Germinal center (tissue), 1 donor: ENCODE results near the gene TOM1.
"Not testable (repeated sequence)": the region's sequence is repeated elsewhere in the genome, so short reads cannot be mapped to it uniquely, and the experiment has no call there.

ENCODE experiments used
- DNase-seq: peaks from one replicate; pipeline ENCODE4 v3.0.0; 2012; ENCODE audit warnings: mixed read lengths, low spot score

The TOM1 gene

GRCh38 chr22:35375031-35375430 is 75.3 kb downstream of the TOM1 start:
- DNase-seq, result no peak

GRCh38 chr22:35375526-35375925 is 75.8 kb downstream of the TOM1 start:
- no peak for DNase-seq

- DNase-seq, result peak; percentile 68
Measured at GRCh38 chr22:35376728-35377472, 77.2 kb downstream of the TOM1 start.

GRCh38 chr22:35377735-35378134 is 78.0 kb downstream of the TOM1 start:
- no peak for DNase-seq

- no peak for DNase-seq
Measured at GRCh38 chr22:35378621-35379020, 78.9 kb downstream of the TOM1 start.

- no peak for DNase-seq
Measured at GRCh38 chr22:35379146-35379993, 79.7 kb downstream of the TOM1 start.

- no peak for DNase-seq
Measured at GRCh38 chr22:35380013-35380412, 80.3 kb downstream of the TOM1 start.

- DNase-seq, result peak; percentile 73
Measured at GRCh38 chr22:35380537-35381423, 81.1 kb downstream of the TOM1 start, which contains the start of gene HMOX1. Gene HMOX1 (plus strand): TSS chr22:35381096. CDS start chr22:35381174, 78 bp downstream.

GRCh38 chr22:35381424-35382009 is 81.8 kb downstream of the TOM1 start:
- no peak for DNase-seq

- no peak for DNase-seq
Measured at GRCh38 chr22:35383679-35384071, 84.0 kb downstream of the TOM1 start.

- no peak for DNase-seq
Measured at GRCh38 chr22:35384527-35384926, 84.8 kb downstream of the TOM1 start.

GRCh38 chr22:35384975-35385588 is 85.4 kb downstream of the TOM1 start:
- no peak for DNase-seq

GRCh38 chr22:35386670-35387288 is 87.1 kb downstream of the TOM1 start:
- no peak for DNase-seq

GRCh38 chr22:35390933-35391332 is 91.2 kb downstream of the TOM1 start:
- no peak for DNase-seq

GRCh38 chr22:35392357-35392756 is 92.7 kb downstream of the TOM1 start:
- no peak for DNase-seq

GRCh38 chr22:35393116-35394010 is 93.7 kb downstream of the TOM1 start:
- DNase-seq, result no peak

GRCh38 chr22:35394011-35394312 is 94.3 kb downstream of the TOM1 start:
- no peak for DNase-seq

GRCh38 chr22:35394810-35395563 is 95.3 kb downstream of the TOM1 start:
- DNase-seq, result no peak

GRCh38 chr22:35396622-35397021 is 96.9 kb downstream of the TOM1 start:
- DNase-seq, result not testable (repeated sequence)
